T-helper 1 cell treated with Interleukin-12 subunit alpha and Interleukin-12 subunit beta and Interleukin-4 antibody, amounts not matched to agents 30 μg/mL and 1 μg/mL, for 36 hours (primary cell): ENCODE results near the gene CCNJL.

Experiments used
- H3K27ac Mint-ChIP-seq: one replicate; pipeline ENCODE4 v1.8.0; 2021; ENCODE audit warnings: mild to moderate bottlenecking, mixed read lengths
- H3K27me3 Mint-ChIP-seq: one replicate; pipeline ENCODE4 v1.8.0; 2021; ENCODE audit warnings: low read depth, mixed read lengths
- H3K36me3 Mint-ChIP-seq: one replicate; pipeline ENCODE4 v1.8.0; 2021; ENCODE audit warnings: low read depth, mixed read lengths
- H3K4me1 Mint-ChIP-seq: one replicate; pipeline ENCODE4 v1.8.0; 2021; ENCODE audit warnings: low read depth, mixed read lengths
- H3K4me3 Mint-ChIP-seq: one replicate; pipeline ENCODE4 v1.8.0; 2021; ENCODE audit warnings: mild to moderate bottlenecking, moderate library complexity, mixed read lengths
- H3K9me3 Mint-ChIP-seq: one replicate; pipeline ENCODE4 v1.8.0; 2021; ENCODE audit warnings: mixed read lengths

The CCNJL gene

DNA sequence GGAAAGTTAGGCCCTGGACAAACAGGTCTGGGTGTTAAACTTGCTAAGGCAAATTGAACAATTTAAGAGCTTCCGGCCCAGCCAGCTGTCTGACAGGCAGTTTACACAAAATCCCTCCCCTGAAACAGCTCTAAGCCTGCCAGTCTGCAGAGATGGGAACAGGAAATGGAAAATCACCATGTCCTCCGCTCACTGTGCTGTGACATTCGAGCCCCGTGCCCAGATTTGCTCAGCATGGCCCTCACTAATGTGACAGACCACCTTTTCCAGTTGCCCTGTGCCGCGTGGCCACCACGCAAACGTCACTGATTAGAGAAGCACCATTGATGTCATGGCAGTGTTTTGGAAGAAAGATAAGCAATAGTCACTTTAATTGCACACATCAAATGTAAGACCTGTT is 41.0 kb downstream of the CCNJL start:
- H3K36me3 Mint-ChIP-seq: no peaks in the 10 kb centered on the region
- H3K9me3 Mint-ChIP-seq: no peaks in the 10 kb centered on the region
- peaks cover 3% of the 10 kb centered on the region for H3K27me3 Mint-ChIP-seq
- H3K4me3 Mint-ChIP-seq: no peak overlapping the region
- H3K27ac Mint-ChIP-seq: no peak overlapping the region
- H3K4me1 Mint-ChIP-seq: no peaks in the 10 kb centered on the region

DNA sequence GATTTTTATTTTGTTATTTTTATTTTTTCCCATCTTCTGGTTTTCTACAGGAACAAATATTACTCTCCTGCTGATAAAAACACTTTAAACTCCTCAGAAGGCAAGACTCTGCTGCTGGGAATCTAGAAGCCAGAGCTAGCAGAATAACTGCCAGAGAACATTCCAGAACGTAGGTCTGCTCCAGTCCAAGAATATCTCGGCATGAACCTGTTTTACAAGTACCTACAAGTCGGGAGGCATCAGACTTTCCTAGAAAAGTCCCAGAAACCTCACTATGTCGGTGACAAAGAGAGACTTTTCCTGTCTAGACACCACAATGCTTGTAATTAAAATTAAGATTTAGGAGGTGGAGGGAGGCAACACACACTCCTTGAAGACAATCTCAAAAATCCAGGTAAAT is 41.7 kb downstream of the CCNJL start:
- Mint-ChIP-seq H3K27me3 (peaks cover 3% of the 10 kb centered on the region), H3K27ac (no peak overlapping the region), H3K4me3 (no peak overlapping the region), H3K4me1 (no peaks in the 10 kb centered on the region), H3K36me3 (no peaks in the 10 kb centered on the region), H3K9me3 (no peaks in the 10 kb centered on the region)

DNA sequence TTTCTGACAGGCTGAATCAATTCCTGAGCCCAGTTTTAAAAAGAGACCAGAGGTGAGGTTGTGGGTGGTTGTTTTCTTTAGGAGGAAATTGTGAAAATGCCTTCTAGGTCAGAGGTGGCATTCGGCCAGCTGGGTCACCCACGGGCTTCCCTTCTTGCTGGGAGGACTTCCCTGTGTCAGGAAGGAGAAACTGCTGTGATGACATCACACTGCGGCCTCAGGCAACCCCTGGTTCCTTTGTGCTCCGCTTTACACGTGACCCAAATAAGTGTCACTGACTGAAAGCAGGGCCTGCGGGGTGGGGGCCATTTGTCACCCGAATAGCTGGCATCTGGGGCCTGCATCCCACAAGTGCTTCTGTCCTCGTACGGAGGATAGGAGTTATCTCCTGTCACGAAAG is 43.3 kb downstream of the CCNJL start:
- H3K4me3 Mint-ChIP-seq: no peak overlapping the region
- H3K4me1 Mint-ChIP-seq: no peaks in the 10 kb centered on the region
- no peak overlapping the region for H3K27ac Mint-ChIP-seq
- H3K36me3 Mint-ChIP-seq: no peaks in the 10 kb centered on the region
- no peaks in the 10 kb centered on the region for H3K9me3 Mint-ChIP-seq
- H3K27me3 Mint-ChIP-seq: no peaks in the 10 kb centered on the region

DNA sequence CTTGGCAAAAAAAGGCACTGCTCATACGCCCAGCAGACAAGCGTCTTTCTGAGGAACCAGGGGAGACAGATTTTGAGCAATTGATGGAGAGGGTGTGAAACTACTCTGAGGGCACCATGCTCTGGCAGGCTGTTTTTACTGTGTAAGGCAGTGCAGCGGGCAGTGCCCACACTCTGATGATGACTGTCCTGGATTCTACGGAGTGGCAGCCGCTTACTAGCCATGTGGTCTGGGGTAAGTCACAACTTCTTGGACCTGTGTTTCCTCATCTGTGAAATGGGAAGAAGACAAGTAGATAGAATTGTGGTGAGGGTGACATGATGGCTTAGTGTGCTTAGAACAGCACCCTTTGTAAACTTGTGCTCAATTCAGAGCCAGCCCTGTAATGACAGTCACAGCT is 44.2 kb downstream of the CCNJL start:
- no peak overlapping the region for H3K27ac Mint-ChIP-seq
- peaks cover 5% of the 10 kb centered on the region for H3K27me3 Mint-ChIP-seq
- H3K36me3 Mint-ChIP-seq: no peaks in the 10 kb centered on the region
- no peaks in the 10 kb centered on the region for H3K9me3 Mint-ChIP-seq
- no peaks in the 10 kb centered on the region for H3K4me1 Mint-ChIP-seq
- H3K4me3 Mint-ChIP-seq: no peak overlapping the region

DNA sequence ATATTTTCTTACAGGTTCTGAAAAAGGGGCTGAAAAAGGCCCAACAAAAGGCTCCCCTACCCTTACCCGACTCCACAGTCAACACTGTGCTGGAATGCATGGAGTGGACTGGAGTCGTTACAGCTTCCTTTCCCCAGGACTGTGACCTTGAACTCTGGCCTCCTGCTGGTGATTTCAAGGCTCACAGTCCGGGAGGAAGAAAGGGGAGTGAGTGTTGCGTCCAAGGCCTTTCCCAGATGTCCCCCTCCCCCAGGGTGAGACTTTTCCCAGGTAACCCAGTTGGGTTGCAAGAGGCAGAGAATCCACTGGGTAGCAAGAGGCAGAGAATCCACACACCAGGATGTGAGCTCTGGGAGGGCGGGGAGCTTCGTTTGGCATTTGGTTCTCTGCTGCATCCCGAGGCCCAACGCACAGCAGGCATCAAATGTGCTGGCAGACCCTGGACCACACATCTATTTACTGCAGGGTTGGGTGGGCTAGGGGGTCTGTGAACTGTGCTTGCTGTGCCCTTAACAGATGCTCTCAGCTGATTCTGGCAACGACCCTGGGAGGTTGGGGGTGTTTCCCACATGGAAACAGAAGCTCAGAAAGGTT is 45.5 kb downstream of the CCNJL start:
- Mint-ChIP-seq H3K36me3 (no peaks in the 10 kb centered on the region), H3K27me3 (peaks cover 5% of the 10 kb centered on the region), H3K4me3 (no peak overlapping the region), H3K4me1 (no peaks in the 10 kb centered on the region), H3K9me3 (no peaks in the 10 kb centered on the region), H3K27ac (no peak overlapping the region)

DNA sequence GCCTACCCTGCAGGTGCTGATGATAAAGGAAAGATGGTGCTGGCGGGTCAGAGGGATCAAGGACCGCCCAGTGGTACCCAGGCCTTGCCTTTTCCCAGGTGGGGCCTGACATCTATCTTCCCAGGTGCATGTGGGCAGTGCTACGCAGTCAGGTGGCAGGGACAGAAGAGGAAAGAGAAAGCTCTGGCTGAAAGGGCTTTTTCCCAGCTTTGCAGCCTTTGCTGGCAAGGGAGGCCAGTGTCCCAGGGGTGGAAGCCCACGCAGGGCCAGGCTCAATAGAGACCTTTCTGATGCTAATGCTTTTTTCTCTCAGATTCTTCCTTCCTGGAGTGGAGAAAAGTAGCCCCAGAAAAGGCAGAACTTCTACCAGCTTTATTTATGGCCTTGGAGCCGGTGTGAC is 46.3 kb downstream of the CCNJL start:
- Mint-ChIP-seq H3K27me3 (peaks cover 5% of the 10 kb centered on the region), H3K4me1 (no peaks in the 10 kb centered on the region), H3K4me3 (no peak overlapping the region), H3K9me3 (no peaks in the 10 kb centered on the region), H3K27ac (no peak overlapping the region), H3K36me3 (no peaks in the 10 kb centered on the region)

DNA sequence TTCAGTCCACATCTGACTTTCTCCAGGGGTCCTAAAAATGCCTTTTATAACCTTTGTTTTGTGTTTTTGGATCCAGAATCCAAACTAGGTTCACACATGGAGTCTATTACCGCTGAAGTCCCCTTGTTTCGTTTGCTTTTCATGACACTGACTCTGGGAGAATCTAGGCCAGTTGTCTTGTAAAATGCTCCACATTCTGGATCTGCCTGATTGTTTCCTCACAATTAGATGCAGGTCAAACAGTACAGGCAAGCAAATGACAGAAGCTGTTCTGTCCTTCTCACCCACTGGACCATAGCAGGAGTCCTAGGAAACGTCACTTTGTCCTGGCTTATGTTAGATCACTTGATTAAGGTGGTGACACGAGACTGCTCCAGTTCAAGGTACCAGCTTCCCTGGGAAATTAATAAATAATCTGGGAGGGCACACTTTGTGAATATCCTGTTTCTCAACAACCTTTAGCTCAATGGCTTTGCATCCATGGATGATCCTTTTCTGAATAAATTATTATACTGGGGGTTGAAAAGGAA is 49.0 kb downstream of the CCNJL start:
- H3K4me1 Mint-ChIP-seq: no peaks in the 10 kb centered on the region
- no peaks in the 10 kb centered on the region for H3K9me3 Mint-ChIP-seq
- H3K4me3 Mint-ChIP-seq: no peak overlapping the region
- no peak overlapping the region for H3K27ac Mint-ChIP-seq
- peaks cover 5% of the 10 kb centered on the region for H3K27me3 Mint-ChIP-seq
- no peaks in the 10 kb centered on the region for H3K36me3 Mint-ChIP-seq

DNA sequence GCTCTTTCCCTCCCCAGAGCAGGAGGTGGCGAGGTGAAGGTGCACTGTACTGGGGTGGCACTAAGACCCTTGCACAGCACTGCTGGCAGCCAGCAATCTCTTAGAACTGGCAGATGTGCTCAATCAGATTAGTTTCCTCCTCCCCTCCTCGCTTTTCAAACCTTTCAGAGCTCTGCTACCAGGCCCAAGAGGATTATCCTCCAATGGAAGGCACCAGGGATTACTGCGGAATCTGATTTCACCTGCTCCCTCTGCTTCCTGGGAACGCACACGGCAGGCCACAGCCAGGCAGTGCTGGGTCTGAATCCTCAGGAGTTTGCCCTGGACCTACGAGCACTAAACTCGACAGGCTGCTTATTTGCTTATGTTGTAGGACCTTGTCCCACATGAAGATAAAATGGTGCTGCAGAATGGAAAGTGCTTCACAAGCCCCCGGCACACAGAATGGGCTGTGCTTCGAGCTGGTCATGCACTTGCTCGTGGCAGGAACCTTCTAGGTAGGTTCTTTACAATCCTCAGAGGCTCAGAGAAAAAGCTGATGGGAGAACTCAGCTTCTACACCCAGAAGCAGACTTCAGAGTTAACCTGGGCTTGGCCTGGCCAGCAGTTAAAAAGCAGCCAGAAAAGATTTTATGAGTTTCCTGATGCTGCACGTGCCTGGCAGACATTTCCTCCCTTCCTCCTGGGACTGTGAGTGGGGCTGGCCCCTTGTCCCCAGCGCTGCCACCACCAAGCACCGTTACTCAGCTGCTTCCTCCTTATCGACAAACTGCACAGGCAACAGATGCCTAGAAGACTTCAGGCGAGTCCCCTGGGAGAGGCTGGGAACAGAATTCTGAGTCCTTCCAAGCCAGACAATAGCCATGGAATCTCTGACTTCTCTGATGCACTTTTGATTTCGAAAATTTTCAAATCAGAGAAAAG is 50.0 kb downstream of the CCNJL start:
- Mint-ChIP-seq H3K27me3 (peaks cover 5% of the 10 kb centered on the region), H3K4me1 (no peaks in the 10 kb centered on the region), H3K9me3 (no peaks in the 10 kb centered on the region), H3K27ac (no peak overlapping the region), H3K4me3 (no peak overlapping the region), H3K36me3 (no peaks in the 10 kb centered on the region)

DNA sequence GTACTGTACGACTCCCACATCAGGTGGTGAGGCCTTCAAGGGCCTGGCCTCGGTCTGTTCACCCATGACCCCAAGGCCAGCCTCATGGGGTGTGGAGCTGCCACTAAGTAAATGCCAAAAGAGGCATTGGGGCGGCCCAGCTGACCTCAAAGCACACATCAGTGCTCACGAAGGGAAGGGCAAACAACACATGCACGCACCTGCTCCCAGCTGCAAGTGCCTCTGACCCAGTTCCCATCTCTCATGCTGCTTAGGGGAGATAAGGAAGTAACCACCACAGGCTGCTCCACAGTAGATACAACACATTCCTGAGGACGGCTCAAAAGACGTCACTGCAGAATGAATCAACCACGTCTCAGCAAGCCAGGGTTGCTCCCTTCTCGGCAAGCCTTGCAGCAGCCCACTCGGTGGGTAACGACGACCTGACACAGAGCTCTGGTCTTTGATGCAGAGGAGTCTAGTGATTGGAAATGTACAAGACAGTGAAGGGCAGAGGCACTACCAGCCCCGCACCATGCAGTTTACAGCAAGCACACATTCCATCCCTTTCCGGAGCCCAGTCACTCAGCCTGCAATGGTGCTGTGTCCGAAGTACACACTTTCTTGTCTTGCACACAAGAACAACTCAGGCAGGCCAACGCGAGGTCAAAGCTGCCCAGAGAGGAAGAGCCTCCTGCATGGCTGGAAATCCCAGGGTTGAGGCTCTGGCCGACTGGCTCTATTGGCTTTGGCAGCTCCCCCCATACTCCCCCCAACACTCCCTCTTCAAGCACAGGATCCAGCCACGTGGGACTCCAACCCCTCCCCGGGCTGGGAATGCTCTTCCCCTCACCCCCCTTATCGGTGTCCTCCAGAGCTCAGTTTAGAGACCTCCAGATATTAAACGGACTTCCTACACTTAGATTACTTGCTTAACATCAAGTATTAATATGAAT is 51.2 kb downstream of the CCNJL start:
- H3K27ac Mint-ChIP-seq: no peak overlapping the region
- H3K36me3 Mint-ChIP-seq: no peaks in the 10 kb centered on the region
- H3K9me3 Mint-ChIP-seq: no peaks in the 10 kb centered on the region
- no peaks in the 10 kb centered on the region for H3K4me1 Mint-ChIP-seq
- H3K4me3 Mint-ChIP-seq: no peak overlapping the region
- H3K27me3 Mint-ChIP-seq: peaks cover 5% of the 10 kb centered on the region

DNA sequence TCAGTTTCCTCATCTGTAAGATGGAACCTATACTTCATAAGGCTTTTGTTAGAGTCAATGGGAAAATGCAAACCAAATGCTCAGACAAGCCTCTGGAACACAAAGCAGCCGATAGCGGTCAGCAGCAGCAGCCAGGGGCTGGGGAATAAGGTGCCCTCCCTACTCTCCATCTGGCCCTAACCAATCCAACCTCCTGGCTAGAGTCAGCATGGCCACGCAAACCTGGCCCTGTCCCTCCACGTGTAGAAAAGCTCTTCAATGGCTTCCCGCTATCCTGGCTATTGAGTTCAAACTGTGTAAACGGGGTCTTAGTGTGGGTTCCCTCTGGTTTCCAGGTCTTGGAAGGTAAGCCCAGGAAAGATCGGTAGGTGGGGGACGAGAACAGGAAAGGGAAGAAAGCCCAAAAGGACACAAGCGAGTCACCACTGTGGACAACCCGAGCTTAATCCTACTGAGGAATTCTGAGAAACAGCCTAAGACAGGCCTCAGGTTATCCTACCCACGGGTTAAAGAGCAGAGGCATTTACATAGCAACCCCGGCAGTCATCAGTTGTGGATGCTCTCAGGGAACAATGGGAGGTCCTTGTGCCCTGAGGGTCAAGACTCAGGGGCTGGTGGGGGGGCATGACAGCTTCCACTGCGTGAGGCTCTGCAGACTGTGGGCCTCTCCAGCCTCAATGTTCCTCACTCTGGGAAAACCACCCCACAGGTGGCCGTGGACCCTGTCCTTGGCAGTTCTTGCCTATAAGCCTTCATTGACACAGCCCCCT is 52.2 kb downstream of the CCNJL start:
- Mint-ChIP-seq H3K27ac (no peak overlapping the region), H3K4me1 (no peaks in the 10 kb centered on the region), H3K4me3 (no peak overlapping the region), H3K9me3 (no peaks in the 10 kb centered on the region), H3K27me3 (peaks cover 5% of the 10 kb centered on the region), H3K36me3 (no peaks in the 10 kb centered on the region)

DNA sequence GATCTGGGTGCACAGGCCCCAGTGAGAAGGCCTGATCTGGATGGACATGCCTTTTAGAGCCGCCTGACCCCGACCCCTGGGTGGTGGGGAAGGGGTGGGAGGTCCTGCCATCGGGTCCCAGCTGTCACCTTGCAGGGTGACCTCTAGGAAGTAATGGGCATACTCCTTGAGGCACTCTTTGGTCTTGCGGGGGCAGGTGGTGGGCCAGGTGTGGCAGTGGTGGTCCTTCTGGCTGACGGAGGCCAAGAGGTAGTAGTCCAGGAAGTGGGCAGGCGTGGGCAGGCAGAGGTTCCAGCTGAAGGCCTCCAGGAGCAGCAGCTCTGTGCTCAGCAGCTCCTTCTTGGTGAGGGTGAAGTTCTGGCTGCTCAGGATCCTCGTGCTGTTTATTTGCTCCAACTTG is 53.0 kb downstream of the CCNJL start:
- Mint-ChIP-seq H3K4me3 (no peak overlapping the region), H3K36me3 (no peaks in the 10 kb centered on the region), H3K27me3 (peaks cover 5% of the 10 kb centered on the region), H3K4me1 (no peaks in the 10 kb centered on the region), H3K27ac (no peak overlapping the region), H3K9me3 (no peaks in the 10 kb centered on the region)

DNA sequence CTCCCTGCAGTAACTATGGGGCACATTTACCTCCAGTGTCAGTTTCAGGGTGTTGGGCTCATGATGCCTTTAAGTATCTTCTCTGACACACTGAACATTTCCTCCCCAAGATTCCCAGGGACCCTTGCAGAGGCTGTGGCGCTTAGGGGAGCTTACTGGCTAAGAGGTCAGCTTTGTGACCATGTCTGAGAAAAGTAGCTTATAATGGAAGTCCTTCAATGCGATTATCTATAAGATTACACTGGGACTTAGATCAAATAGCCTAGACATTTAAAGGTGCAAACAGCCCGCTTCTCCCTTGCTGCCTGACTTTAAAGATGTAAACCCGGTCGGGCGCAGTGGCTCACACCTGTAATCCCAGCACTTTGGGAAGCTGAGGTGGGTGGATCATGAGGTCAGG is 57.7 kb downstream of the CCNJL start:
- H3K36me3 Mint-ChIP-seq: no peaks in the 10 kb centered on the region
- H3K9me3 Mint-ChIP-seq: no peaks in the 10 kb centered on the region
- H3K4me1 Mint-ChIP-seq: no peaks in the 10 kb centered on the region
- H3K4me3 Mint-ChIP-seq: no peak overlapping the region
- no peak overlapping the region for H3K27ac Mint-ChIP-seq
- no peaks in the 10 kb centered on the region for H3K27me3 Mint-ChIP-seq

DNA sequence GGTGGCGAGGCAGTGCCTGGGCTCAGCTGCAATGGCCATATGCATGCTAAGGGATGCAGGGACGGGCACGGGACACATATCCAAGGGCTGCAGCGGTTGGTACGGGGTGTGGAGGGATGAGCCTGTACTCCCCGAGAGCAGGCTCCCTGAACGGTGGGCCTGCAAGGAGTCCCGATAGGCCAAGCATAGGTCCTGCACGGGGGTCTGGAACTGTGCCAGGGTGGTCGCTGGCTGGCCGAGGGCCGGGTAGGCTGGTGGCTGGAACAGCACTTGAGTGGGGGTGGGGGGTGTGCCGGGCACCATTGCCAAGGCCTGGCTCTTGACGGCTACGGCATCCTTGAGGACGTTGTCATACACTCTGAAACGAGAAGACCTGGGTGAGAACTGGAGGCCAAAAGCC is 58.9 kb downstream of the CCNJL start:
- H3K27me3 Mint-ChIP-seq: no peaks in the 10 kb centered on the region
- no peaks in the 10 kb centered on the region for H3K36me3 Mint-ChIP-seq
- no peaks in the 10 kb centered on the region for H3K4me1 Mint-ChIP-seq

DNA sequence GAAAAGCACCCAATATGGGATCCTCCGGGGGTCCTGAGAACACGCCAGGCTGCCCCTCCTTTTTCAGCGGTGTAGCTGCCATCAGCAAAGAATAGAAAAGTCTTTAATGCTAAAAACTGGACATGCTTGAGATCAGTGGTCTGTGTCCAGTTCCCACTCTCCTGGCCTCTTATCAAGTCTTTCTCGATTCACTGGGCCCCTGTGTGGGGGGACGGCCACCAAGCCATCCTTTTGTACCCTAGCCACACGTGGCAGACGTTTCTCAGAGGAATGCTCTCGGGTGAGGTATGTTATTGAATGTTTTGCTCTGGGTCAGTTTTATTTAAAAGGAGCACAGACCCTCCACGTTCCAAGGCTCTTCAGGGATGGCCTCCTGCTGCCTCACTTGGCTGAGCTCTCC is 59.4 kb downstream of the CCNJL start:
- H3K36me3 Mint-ChIP-seq: no peaks in the 10 kb centered on the region
- no peaks in the 10 kb centered on the region for H3K27me3 Mint-ChIP-seq
- H3K27ac Mint-ChIP-seq: no peak overlapping the region
- no peak overlapping the region for H3K4me3 Mint-ChIP-seq
- H3K4me1 Mint-ChIP-seq: no peaks in the 10 kb centered on the region
- H3K9me3 Mint-ChIP-seq: no peaks in the 10 kb centered on the region

More for the DNA sequence above, 58.9 kb downstream of the CCNJL start:
- Mint-ChIP-seq H3K4me3 (no peak overlapping the region), H3K9me3 (no peaks in the 10 kb centered on the region), H3K27ac (no peak overlapping the region)
